GM18511 (cell line): Measurements from ENCODE around the gene CXCL3.
"Not testable (repeated sequence)": the region's sequence is repeated elsewhere in the genome, so short reads cannot be mapped to it uniquely, and the experiment has no call there.

Experiments used
- ATAC-seq: cut with Tn5 transposase; IDR thresholded peaks from one replicate; pipeline ENCODE4 v1.9.1; 2021; ENCODE audit warnings: mild to moderate bottlenecking, moderate library complexity; ENCODE audit not compliant: unreplicated experiment

The CXCL3 gene

DNA sequence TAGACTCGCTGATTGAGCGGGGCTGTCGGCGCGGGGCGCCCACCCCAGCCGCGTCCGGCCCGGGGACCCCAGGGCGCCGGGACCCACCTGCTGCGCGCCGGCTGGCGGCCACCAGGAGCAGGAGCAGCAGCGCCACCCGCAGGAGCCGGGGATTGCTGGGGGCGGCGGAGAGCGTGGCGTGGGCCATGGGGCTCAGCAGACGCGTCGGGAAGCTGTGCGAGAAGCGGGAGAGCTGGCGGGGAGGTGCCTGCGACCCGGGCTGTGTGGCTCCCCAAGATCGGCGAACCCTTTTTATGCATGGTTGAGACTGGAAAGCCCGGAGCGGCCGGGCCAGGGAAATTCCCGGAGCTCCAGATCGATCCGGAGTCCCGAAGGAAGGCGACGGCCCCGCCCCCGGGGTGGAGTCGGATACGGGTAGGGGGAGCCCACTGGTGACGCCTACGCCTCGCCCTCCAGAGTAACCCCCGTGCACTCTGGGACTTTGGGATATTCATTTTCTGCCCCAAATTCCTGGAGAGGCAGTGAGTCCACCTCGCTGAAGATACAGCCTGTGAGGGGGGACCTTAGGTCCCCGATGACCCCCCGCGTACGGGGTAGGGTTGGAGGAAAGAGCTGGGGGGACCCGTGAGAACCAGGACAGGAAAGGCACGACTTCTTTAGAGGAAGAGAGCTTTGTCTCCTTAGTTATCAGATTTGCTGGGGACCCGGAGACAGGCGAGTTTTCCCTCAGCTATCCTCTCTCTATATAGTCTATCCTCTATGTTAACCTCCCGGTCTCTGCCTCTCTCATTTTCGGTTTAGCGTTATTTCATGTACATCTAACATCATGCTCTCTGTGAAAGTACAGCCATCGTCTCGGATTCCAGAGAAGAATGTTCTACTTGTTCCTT lies at the start of gene CXCL3:
Gene CXCL3 (minus strand): TSS at position 265 of the 890 bp plus-strand sequence. CDS start 78 bp downstream, at position 187.
- ATAC-seq, result peak; percentile 58

GRCh38 chr4:74087481-74087880 lies 49.0 kb upstream of the CXCL3 start:
- no peak for ATAC-seq

GRCh38 chr4:74085669-74086068 lies 47.2 kb upstream of the CXCL3 start:
- ATAC-seq, result no peak

- no peak for ATAC-seq
Measured at GRCh38 chr4:74084984-74085383, 46.5 kb upstream of the CXCL3 start.

DNA sequence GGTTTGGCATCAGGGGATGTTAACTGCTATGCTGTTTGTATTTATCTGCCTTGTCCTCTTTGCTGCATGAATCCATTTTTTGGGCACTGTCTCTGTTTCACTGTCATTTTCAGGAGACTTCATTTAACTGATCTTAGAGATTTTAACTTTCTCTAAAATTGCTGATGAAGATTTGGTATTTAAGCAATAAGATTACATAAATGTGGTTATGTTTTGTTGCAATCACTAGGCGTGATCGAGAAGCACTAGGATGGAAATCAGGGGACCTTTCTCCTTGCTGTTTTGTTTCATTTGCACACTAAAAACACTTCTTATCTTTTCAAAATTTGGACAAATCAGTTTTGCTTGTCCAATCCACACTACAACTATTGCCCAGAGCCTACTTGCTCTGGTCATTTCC lies 45.1 kb upstream of the CXCL3 start:
- ATAC-seq, result no peak

DNA sequence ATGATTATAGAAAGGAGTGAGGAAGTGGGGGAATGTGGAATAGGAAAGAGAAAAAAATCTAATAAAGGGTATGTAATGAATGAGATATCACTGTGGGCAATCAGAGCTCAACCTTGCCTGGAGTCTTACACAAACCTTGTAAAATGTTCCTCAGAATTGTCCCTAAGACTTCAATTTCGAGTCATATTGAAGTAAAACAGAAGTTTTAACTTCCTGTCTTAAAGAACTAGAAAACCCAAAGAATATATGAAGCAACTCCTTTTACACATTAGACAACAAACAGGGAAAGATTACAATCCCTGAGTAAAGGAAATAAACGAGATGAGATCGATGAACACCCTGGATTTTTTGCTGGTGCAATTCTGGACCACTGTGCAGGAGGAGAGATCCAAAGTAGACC lies 42.5 kb upstream of the CXCL3 start:
- no peak for ATAC-seq

- not testable (repeated sequence) for ATAC-seq
Measured at GRCh38 chr4:74080351-74080750, 41.9 kb upstream of the CXCL3 start.

DNA sequence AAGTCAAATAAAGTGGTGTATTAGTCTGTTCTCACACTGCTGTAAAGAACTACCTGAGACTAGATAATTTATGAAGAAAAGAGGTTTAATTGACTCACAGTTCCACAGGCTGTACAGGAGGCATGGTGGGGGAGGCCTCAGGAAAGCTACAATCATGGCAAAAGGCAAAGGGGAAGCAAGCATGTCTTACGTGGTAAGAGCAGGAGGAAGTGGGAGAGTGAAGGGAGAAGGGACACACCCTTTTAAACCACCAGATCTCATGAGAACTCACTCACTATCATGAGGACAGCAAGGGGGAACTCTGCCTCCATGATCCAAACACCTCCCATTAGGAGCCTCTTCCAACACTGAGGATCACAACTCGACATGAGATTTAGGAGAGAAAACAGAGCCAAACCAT lies 40.5 kb upstream of the CXCL3 start:
- ATAC-seq, result not testable (repeated sequence)

- no peak for ATAC-seq
Measured at GRCh38 chr4:74073358-74073757, 34.9 kb upstream of the CXCL3 start.

DNA sequence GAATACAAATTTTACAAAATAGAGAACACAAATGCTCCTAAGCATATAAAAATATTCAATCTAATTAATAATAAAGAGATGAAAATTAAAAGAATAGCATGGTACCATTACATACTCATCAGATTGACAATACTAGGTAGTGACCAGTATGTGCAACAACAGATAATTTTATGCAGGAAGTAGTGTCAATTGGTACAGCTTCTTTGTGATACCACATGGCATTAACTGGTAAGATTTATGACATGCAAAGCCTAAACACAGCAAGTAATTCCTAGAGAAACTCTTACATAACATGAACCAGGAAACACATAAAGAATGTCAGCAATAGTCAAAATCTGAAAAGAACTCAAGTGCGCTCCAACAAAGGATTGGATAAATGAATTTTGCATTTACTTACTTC lies 34.2 kb upstream of the CXCL3 start:
- ATAC-seq, result no peak

DNA sequence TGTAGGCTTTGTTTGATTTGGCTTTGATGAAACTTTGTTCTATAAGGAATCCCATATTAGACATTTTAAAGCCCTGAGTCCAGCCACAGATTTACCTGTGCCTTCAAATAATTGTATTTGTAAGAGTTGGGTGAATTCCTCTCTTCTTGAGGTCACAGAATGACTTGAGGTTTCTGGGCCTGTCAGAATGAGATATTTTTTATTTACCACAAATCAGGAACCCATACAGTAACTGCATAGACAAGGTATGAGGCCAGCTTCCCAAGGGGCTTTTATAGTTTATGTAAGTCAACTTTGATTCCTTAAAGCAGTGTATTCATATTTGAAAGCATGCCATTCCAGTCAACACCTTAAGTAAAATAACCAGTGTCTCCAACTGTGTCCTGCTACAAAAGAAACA lies 29.1 kb upstream of the CXCL3 start:
- ATAC-seq, result no peak

DNA sequence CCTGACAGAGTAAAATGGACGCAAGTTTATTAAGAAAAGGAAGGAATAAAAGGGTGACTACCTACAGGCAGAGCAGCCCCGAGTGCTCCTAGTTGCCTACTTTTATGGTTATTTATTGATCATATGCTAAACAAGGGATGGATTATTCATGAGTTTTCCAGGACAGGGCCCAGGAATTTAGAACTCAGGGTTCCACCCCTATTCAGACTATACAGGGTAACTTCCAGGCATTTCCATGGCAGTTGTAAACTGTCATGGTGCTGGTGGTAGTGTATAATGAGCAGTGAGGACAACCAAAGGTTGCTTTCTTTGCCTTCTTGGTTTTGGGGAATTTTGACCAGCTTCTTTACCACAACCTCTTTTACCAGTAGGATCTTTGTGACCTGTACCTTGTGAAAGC lies 27.7 kb upstream of the CXCL3 start:
- ATAC-seq, result no peak

GRCh38 chr4:74065115-74065642 lies 26.7 kb upstream of the CXCL3 start:
- no peak for ATAC-seq

DNA sequence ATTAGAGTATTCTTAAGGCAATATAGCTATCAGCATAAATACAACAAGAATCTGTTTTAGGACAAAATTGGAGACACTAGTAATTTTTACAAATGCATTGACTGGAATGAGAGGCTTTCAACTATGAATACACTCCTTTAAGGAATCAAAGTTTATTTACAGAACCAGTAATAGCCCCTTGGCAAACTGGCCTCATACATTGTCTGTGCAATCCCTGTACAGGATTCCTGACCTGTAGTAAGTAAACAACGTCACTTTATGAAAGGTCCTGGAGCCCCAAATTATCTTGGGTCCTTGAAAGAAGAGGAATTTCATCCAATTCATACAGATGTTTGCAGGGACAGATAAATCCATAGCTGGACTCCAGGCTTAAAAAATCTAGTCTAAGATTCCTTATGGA lies 25.4 kb upstream of the CXCL3 start:
- ATAC-seq, result no peak

DNA sequence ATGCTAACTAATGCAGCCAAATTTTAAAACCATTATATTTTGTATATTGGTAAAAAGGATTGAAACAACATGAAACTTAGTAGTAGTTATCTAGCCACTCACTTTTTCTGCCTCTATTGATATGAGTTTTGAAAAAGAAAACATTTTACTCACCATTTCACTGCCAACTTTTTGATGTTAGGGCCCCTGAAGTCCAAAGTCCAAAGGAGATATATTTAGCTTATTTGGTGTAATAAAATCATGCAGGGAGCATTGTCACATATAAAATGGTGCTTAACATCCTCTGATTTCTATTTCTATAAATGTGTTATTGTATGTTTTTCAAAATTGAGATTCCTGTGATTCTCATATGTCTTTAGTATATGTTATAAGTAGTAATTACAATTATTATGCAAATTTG lies 24.5 kb upstream of the CXCL3 start:
- no peak for ATAC-seq

DNA sequence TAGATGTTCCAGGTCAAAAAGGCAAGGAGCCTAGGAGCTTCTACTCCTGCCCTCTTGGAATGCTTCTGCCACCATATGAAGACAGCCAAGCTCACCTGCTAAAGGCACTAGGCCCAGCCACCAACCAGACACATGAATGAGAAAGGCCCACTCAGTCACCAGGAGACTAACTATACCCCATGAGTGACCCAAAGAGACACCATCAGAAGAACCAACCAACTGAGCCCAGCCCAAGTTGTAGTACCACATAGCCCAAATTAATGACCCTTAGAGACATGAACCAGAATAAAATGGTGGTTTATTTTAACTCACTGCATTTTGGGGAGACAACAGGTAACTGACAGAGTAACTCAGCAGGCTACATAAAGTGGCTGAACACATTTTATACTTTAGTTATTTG lies 22.9 kb upstream of the CXCL3 start:
- ATAC-seq, result no peak

DNA sequence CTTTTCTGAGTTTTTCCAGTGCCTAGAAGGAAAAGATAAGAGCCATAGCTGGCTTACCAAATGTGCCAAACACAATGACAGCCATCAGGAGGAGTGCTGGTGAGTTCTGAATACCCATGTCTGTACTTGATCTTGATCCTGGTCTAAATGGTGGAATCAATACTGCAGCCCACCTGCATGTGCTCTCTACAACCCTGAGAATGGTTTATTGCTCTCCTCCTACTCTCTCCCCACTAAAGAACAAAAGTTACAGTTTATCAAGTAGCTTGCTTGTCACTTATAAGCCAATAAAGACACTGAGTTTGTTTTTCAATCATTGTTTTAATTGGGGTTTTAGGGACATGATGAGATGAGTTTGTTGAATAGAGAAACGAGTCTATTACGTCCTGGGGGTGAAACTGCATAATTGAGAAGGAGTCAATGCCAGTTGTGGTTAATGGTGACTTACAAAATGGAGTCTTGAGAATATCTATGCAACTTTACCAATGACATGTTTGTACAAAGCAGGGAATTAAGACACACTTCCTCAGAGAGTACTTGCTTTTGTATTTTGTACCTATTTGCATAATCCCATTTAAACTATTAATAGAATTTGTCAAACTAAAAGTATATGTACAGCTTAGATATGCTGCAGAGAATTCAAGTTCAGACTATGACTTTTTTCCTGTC lies 20.8 kb upstream of the CXCL3 start:
- no peak for ATAC-seq

- ATAC-seq, result no peak
Measured at GRCh38 chr4:74058048-74058651, 19.7 kb upstream of the CXCL3 start.

GRCh38 chr4:74057588-74057987 lies 19.1 kb upstream of the CXCL3 start:
- no peak for ATAC-seq

- no peak for ATAC-seq
Measured at GRCh38 chr4:74056858-74057562, 18.5 kb upstream of the CXCL3 start.
